ENCODE measurements around the gene TIGD6.
A peak's percentile ranks its signal among the peaks of the same experiment; 100 is the strongest.
"Not testable (repeated sequence)": the region's sequence is repeated elsewhere in the genome, so short reads cannot be mapped to it uniquely, and the experiment has no call there.

TIGD6 gene

DNA sequence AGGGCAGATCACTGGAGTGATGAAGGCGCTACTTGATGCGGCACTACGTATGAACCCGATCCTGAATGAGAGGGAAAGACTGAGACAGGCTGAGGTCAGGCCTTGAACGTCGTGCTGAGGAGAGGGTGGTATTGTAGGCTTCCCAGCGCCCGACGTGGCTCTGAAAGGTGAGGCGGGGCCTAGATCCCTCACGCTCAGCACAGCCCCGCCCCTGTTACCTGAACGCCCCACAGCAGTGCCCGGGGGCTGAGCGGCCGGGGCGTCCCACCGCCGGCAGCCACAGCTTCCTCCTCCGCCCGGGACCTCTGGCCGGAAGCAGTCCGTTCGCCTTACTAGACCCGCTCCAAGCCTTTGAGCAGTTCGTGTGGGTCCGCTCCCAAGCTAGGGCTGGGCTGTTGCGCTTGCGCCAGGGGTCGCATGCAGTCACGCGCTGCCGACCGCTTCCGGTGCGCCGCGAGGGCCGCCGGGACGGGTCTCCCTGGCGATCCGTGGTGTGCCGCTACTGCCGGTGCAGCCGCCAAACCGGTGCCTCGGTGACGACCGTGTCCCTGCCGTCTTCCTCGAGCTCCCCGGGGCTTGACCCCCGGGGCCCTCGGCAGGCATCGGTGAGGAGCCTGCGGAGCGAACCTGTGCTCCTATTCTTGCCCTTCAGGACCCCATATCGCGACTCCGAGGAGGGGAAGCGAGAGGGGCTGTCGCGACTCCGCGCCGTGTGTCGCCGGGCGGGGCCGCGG, at the start of gene TIGD6, which contains the start of gene HMGXB3:
TIGD6 (minus strand) TSS at position 399 of the 734 bp plus-strand sequence. CDS start 4,306 bp downstream, outside the sequence.
HMGXB3 (plus strand) TSS at position 484 of the 734 bp plus-strand sequence. CDS start 4,114 bp downstream, outside the sequence.
- peak; percentile 91 for DNase-seq

DNA sequence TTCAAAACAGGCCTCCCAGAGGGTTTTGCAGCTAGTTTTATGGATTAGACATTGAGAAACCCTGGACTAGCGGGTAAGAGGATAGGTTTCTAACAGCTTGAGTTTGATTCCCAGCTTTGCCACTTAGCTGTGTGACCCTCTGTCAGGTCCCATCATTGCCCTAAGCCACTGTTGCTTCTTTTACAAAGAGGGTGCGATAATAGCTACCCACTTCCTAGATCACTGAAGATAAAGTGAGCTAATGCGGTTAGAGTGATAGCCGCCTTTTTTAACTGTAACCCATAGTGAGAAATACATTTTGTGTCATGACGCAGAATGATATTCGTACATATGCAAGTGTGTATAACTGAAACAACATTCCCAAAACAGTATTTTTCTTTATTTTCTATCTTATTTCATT, 45.6 kb upstream of the TIGD6 start:
- no peak for DNase-seq

DNA sequence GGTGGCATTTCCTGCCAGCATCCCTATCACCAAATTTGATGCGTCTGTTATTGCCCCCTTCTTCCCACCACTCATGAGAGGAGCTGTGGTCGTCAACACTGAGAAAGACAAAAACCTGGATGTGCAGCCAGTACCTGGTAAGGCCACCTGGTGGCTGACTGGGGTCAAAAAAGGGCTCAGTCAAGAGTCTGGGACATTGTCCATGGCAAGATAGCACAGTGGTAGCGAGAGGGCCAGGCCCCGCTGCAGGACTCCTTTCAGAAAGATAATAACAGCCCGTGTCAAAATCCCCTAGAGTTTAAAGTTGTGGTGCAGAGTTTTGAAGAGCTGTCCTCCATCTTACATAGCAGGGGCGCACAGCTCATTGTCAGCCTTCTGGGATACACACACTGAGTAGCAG, 45.1 kb upstream of the TIGD6 start:
- DNase-seq, result no peak

DNA sequence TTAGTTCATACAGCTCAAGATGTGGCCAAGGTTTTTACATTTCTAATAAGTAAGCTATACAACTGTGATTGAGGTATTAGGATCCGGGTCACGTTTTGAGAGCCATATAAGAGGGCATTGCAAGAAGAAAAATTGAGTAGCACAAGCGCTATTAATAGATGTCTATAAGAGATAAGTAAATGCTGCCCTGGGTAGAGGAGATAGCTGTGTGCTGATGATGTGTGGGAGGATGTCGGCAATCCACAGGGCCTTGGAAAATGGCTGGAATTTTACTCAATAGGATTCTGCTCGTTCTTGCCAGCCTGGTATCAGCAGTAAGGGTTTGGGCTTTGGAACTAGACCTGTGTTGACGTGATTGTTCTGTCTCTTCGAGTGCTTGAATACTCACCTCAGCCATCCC, 44.3 kb upstream of the TIGD6 start:
- DNase-seq, result no peak

DNA sequence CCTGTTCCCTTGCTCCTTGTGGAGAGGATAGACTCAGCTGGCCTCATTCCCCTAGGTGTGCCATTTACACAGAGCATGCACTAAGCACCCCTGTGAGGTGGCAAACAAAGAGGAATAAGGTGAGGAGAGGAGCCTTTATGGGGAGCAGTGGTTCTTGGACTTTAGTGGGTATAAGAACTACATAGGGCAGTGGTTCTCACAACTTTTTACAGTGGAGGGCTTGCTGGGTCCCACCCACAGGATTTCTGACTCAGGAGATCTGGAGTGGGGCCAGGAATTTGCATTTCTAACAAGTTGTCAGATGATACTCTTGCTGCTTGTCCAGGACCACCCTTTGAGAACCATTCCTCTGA, 43.9 kb upstream of the TIGD6 start:
- no peak for DNase-seq

DNA sequence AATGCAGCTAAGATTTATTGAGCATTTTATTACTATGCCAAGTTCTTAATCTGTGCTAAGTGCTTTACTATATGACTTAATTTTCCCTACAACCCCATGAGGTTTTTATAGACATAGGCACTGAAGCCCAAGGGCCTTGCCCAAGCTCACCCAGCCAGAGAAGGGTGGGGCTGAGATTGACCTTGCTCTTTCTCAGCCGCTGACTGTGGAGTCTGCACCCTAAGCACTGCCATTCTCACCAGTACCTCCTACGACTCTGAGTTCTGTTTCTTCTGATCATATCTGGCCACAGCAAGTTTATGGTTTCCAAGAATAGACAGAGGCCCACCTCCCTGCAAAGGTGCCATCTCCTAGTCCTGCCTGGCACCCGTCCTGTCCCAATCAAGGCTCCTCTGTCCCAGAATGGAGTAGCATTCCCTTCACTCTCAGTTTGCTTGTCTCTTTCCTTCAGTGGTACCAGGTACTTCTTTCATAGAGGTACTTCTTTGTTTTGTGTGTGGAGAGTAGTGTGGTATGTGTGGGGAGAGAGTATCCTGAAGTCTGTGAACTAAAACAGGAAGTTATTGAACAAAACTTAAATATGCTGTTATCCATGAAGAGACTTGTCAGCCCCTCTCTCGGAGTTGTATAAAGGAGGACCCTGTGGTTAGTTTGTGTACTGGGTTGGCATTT, 43.3 kb upstream of the TIGD6 start:
- DNase-seq, result no peak

DNA sequence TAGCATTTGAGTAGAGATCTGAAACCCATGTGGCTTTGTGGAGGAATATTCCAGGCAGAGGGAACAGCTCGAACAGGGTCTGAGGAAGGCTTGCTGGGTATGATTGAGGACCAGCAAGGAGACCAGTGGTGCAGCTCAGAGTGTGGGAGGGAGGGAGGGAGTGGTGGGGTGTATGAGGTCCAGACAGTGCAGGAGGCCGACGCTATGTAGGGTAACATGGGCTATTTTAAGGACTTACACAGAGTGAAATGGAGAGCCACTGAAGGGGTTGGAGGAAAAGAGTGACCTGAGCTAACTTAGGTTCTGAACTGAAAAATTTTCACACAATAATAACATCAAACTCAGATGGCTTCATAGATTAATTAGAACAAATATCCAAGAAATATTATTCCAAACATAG, 42.0 kb upstream of the TIGD6 start:
- DNase-seq, result no peak

DNA sequence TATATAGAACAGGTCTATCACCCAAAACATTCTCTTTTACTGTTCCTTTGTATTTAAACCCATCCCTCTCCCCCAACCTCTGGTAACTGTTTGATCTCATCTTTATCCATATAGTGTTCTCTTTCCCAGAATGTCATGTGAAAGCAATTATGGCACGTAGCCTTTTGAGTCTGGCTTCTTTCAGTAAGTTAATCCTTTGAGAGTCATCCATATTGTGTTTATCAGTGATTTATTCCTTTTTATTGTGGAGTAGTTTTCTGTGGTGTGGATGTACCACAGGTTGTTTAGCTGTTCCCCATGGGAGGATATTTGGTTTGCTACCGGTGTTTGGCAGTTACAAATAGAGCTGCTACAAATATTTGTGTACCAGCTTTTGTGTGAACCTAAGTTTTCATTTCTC, 38.1 kb upstream of the TIGD6 start:
- no peak for DNase-seq

DNA sequence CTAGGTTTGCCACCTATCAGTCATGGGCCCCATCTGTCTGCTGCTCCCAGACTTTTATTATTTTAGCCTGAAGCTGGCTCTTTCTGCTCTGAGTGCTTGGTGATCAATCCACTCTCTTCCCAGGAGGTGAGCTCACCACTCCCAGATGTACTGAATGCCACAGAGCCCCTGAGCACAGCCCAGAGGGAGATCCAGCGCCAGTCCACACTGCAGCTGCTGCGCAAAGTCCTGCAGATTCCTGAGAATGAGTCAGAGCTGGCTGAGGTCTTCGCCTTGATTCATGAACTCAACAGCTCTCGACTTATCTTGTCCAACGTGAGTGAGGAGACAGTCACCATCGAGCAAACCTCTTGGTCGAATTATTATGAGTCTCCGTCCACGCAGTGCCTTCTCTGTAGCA, 36.1 kb upstream of the TIGD6 start:
- no peak for DNase-seq

DNA sequence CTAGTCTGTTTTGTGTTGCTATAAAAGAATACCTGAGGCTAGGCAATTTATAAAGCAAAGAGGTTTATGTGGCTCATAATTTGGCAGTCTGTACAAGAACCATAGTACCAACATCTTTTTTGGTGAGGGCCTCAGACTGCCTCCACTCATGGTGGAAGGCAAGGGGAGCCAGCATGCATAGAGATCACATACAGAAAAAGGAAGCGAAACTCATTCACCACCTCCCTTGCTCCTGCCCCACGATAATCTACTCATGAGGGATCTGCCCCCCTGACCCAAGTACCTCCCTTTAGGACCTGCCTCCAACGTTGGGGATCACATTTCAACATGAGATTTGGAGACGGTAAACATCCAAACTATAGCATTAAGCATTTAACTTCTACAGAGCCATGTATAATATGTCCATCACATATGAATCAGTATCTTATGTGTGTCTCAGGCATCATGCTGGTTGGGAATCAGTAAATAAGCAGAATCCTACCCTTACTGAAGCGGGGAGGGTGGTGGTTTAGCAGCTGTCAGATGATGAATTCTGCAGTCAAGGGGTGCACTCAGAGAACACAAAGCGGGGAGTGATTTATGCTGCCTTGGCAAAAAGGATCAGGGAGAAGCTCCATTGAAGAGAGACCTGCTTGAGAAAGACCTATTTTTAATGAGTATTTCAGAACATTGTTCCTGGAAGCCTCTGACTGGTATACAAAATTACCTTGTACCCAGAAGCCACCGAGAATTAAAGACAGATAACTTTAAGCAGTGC, 34.9 kb upstream of the TIGD6 start:
- no peak for DNase-seq

DNA sequence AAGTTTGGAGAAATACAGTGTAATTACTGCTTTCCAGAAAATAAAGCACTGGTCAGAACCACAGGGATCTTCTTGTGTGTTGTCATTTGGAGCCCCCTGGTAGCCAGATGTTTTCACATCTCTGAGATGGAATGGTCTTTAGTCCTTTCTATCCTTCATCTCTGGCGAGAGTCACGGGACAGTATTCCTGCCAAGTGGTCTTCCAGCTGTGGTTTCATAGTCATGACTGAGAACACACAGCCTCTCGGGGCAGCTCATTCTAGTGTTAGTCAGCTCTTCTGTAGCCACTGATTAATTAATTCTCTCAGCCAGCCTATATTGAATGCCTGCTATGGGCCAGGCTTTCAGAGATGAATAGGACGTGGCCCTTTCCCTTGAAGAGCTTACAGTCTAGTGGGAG, 34.2 kb upstream of the TIGD6 start:
- DNase-seq, result no peak

DNA sequence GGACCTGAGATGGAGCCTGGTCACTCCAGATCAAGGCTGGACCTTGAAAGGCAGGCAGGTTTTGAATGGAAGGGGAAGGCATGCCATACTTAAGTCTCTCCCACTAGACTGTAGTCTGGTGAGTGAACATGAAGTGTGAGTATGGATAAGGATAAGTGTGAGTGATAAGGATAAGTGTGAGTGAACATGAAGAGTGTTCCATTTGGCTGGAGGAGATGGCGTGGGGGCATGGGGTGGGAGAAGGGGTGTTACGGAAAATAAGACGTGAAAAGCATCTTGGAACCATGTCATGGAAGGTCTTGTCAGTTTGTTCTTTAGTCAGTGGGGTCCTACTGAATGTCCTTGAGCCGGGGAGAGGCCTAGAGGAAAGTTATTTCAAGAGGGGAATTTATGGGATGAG, 32.9 kb upstream of the TIGD6 start:
- DNase-seq, result no peak

DNA sequence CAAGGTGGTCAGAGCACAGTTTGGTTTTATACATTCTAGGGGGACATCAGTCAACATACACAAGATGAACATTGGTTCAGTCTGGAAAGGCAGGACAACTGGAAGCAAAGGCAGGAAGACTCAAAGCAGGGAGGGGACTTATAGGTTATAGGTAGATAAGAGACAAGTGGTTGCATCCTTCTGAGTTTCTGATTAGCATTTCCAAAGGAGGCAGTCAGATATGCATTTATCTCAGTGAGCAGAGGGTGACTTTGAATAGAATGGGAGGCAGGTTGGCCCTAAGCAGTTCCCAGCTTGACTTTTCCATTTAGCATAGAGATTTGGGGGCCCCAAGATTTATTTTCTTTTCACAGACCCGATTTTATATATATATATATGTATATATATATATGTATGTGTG, 27.6 kb upstream of the TIGD6 start:
- not testable (repeated sequence) for DNase-seq

DNA sequence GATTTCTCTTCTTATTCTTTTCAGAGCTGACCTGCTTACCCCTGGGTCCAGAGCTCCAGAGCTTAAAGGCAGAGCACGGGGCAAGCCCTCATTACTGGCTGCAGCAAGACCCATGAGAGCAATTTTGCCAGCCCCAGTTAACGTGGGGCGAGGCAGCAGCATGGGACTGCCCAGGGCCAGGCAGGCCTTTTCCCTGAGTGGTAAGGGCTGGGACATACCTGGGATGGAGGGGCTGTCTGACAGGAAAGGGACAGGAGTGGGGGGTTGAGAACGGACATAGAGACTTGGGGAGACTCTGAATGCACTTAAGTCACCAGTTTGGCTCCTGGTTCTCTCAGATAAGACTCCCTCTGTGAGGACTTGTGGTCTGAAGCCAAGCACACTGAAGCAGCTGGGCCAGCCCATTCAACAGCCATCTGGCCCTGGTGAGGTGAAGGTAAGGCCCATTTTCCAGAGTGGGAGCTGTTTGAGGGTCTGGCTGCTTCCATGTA, 26.3 kb upstream of the TIGD6 start:
- DNase-seq, result no peak

DNA sequence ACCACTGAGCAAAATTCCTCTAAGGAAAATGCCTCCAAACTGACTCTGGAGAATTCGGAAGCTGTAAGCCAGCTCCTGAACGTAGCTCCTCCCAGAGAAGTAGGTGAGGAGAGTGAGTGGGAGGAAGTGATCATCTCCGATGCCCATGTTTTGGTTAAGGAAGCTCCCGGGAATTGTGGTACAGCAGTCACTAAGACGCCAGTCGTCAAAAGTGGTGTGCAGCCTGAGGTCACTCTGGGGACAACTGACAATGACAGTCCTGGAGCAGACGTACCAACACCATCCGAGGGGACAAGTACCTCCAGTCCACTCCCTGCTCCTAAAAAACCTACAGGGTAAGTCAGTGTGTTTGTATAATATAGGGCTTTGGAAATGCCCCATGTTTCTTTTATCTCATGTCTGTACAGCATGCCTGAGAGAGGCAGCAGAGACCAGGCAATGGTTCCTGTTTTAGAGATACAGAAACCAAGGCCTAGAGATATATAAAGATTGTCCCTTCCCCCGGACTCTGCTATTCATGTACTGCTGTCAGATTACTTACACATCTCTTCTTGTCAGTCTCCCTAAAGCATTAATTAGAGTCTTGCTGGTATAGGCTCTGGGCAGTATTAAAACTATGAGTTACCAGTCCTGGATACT, 24.0 kb upstream of the TIGD6 start:
- no peak for DNase-seq

DNA sequence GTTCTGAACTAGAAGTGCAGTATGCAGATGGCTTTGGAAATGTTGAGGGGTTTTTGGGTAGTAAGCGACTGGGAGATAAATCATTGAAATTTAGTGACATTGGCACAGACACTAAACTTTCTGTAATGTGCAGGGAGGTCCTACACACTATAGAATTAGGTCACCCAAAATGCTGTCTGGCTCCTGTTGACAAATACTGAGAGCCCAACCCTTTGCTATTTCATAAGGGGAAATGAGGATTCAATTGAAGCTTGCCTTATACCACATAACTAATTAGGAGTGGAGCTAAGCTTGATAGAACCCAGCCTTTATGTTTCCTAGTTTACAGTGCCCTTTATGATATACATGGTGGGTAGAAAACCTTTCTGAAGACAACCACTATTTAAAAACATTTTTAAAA, 22.7 kb upstream of the TIGD6 start:
- DNase-seq, result no peak

DNA sequence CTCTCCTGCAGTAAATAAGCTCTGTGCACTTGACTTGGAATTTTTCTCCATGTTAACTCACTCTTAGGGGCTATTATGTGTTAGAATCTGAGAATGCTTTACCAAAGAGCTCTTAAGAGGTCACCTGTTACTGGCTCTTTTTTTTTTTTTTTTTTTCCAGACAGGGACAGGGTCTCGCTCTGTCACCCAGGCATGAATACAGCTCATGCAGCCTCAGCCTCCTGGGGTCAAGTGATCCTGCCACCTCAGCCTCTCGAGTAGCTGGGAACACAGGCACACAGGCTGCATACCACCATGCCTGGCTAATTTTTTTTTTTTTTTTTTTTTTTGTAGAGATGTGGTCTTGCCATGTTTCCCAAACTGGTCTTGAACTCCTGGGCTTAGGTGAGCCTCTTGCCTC, 22.2 kb upstream of the TIGD6 start:
- DNase-seq, result no peak

DNA sequence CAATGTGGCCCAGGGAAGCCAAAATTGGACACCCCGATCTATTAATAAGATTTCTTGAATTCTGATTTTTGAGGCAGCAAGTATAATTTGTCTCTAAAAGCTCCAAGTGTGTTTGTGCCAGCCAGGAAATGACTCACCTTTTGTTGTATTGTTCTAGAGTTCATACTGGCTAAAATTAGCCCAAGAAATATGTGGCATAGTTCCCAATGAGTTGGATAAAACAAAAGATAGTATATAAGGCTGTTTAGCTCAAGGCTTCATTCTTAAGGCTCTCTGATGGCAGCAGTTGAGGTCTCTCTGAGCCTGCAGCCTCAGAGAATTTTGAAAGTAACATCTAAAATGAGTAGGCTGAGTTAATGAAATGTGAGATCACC, 21.7 kb upstream of the TIGD6 start:
- DNase-seq, result no peak

DNA sequence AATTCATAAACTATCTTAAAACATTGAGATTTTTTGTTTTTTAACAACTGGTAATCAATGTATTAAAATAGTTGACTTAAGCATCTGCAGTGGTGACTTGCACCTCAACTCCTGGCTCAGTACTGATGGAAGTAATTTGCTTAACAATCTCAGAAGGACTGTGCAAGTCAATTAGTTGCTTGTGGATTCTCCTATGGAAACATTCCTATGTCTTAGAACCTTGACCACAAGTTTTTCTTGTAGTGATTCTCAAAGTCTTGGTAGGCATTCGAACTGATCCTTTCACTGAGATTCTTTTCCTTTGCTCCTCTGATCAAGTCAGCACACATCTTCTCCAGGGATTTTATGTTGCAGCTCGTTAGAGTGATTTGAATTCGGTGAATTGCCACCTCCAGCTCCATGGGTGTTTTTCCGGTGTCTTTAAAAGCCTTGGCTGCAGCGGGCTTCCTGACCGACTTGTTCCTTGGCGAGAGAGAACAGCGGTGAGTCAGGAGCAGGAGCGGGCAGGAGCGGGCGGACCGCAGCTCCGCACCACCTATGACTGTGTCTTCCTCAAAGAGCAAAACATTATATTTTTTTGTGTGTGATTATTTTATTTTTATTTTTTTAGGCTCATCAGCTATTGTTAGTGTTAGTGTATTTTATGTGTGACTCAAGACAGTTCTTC, 21.2 kb upstream of the TIGD6 start:
- DNase-seq, result no peak

DNA sequence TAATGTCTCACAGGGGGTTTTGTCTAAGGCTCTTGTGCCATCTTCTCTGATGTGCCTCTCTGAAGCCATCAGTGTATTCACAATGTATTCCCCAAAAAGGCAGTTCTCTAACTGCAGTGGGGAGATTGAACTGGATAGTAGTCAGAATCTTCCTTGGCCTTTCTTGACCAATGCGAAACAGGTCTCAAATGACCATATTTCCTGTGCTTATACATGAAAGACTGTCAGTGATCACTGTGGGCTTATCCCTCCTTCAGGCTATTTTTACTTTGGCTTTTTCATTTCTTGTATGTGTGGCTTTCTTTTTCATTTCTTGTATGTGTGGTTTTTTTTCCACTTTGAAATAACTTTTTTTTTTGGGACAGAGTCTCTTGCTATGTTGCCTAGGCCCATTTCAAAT, 19.8 kb upstream of the TIGD6 start:
- DNase-seq, result no peak

DNA sequence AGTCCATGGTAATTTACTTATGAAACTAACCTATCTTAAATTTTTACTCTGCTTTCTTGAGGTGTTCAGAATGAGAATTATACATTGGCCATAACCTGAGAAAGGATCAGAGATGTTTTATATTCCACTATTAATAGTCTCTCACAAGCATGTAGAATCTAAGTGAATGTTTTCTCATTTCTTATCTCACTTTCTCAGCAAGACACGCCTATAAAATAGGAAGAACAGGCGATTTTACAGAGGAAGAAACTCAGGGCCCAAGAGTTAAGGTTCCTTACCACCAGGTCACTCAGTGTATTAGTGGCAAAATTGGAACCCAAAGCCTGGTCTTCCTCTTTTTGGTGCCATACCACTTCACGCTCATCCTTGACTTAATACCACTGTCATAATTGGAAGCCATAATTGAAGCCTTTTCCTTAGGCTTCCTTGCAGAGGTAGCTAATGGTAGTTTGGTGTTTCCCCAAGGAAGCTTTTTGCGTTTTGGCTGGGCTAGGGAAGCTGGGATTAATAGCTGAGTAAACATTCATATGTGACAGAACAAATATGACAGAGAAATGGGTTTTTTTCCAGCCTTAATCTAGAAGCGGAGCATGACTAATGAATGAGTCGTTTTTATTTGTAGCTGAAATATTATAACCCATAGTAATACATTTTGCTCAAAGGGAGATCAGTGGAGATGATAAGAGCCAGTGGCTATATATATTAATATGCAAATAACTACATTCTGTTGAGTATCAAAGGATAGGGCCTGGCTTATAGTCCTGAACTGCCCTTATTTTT, 17.0 kb upstream of the TIGD6 start:
- DNase-seq, result no peak

DNA sequence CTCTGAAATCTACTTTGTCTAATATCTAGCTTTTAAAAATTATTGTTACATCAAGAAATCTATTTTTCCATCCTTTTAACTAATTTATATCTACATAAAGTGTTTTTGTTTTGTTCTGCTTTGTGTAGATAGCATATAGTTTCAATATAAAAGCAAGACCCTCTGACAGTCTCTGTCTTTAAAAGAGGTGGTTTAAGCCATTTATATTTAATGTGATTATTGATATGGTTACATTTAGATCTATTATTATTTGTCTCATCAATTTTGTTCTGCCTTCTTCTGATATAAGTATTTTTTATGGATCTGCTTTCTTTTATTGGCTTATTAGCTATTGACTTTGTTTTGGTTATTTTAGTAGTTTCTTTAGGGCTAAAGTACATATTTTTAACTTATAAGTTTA, 16.1 kb upstream of the TIGD6 start:
- DNase-seq, result no peak
